ENCODE measurements around the gene PYM1. TPM values are rescaled to one million over a fixed set of nuclear protein-coding genes. Genes with fewer than 3 reads are reported as not detected.
"Not testable (repeated sequence)": the region's sequence is repeated elsewhere in the genome, so short reads cannot be mapped to it uniquely, and the experiment has no call there.

Gene PYM1
- total and polyA plus RNA-seq, 2 donors = 39.0 to 57.9 TPM

- Histone ChIP-seq H3K27ac (ENCODE audit: low read depth in 1 of 2, low read length in 1 of 2) (peak overlapping the region; percentile 99 to 100), H3K36me3 (ENCODE audit: control insufficient read depth in 2 of 2, insufficient read depth in 2 of 2, low read length in 1 of 2) (peaks cover 4 to 21% of the 10 kb centered on the region in 2 donors), H3K4me1 (ENCODE audit: control insufficient read depth in 2 of 2, insufficient read depth in 2 of 2, low read length in 2 of 2) (peaks cover 6 to 38% of the 10 kb centered on the region in 2 donors), H3K27me3 (ENCODE audit: control insufficient read depth in 2 of 2, insufficient read depth in 1 of 2, low read length in 1 of 2) (no peaks in the 10 kb centered on the region), H3K4me3 (ENCODE audit: low read length in 2 of 2) (peak overlapping the region; percentile 70 to 92), H3K9me3 (ENCODE audit: control insufficient read depth in 2 of 2, insufficient read depth in 1 of 2, low read length in 1 of 2) (no peaks in the 10 kb centered on the region)
- DNase-seq (ENCODE audit: low read depth in 6 of 9, low spot score in 9 of 9) = peak; percentile 90 to 98 (median 93)
- WGBS = under 1% methylated on average over 42 of the region's 42 CpGs
Measured at GRCh38 chr12:55926738-55927587, 731 bp downstream of the PYM1 start.

GRCh38 chr12:55925870-55926737, 1.6 kb downstream of the PYM1 start:
- Histone ChIP-seq H3K4me1 (ENCODE audit: control insufficient read depth in 2 of 2, insufficient read depth in 2 of 2, low read length in 2 of 2) (peaks cover 6 to 38% of the 10 kb centered on the region in 2 donors), H3K36me3 (ENCODE audit: control insufficient read depth in 2 of 2, insufficient read depth in 2 of 2, low read length in 1 of 2) (peaks cover 4 to 22% of the 10 kb centered on the region in 2 donors)
- peak in 3 of 9 donors; percentile 26 to 51 (median 26) for DNase-seq (ENCODE audit: low read depth in 6 of 9, low spot score in 9 of 9)

GRCh38 chr12:55925371-55925770, 2.3 kb downstream of the PYM1 start:
- 97% methylated on average over 4 of the region's 4 CpGs for WGBS
- H3K4me3 ChIP-seq (ENCODE audit: low read length in 2 of 2) = peak overlapping the region in 1 of 2 donors; percentile 92
- peaks cover 6 to 33% of the 10 kb centered on the region in 2 donors for H3K4me1 ChIP-seq (ENCODE audit: control insufficient read depth in 2 of 2, insufficient read depth in 2 of 2, low read length in 2 of 2)
- H3K9me3 ChIP-seq (ENCODE audit: control insufficient read depth in 2 of 2, insufficient read depth in 1 of 2, low read length in 1 of 2) = no peaks in the 10 kb centered on the region
- no peak for DNase-seq (ENCODE audit: low read depth in 6 of 9, low spot score in 9 of 9)
- H3K27me3 ChIP-seq (ENCODE audit: control insufficient read depth in 2 of 2, insufficient read depth in 1 of 2, low read length in 1 of 2) = no peaks in the 10 kb centered on the region
- peaks cover 4 to 22% of the 10 kb centered on the region in 2 donors for H3K36me3 ChIP-seq (ENCODE audit: control insufficient read depth in 2 of 2, insufficient read depth in 2 of 2, low read length in 1 of 2)
- peak overlapping the region in 1 of 2 donors; percentile 99 for H3K27ac ChIP-seq (ENCODE audit: low read depth in 1 of 2, low read length in 1 of 2)

More at GRCh38 chr12:55925870-55926737, 1.6 kb downstream of the PYM1 start:
- H3K4me3 ChIP-seq (ENCODE audit: low read length in 2 of 2) = peak overlapping the region; percentile 70 to 92
- H3K27me3 ChIP-seq (ENCODE audit: control insufficient read depth in 2 of 2, insufficient read depth in 1 of 2, low read length in 1 of 2) = no peaks in the 10 kb centered on the region
- peak overlapping the region; percentile 99 to 100 for H3K27ac ChIP-seq (ENCODE audit: low read depth in 1 of 2, low read length in 1 of 2)
- WGBS = 21% methylated on average over 10 of the region's 10 CpGs
- no peaks in the 10 kb centered on the region for H3K9me3 ChIP-seq (ENCODE audit: control insufficient read depth in 2 of 2, insufficient read depth in 1 of 2, low read length in 1 of 2)

- Histone ChIP-seq H3K36me3 (ENCODE audit: control insufficient read depth in 2 of 2, insufficient read depth in 2 of 2, low read length in 1 of 2) (peaks cover 4 to 22% of the 10 kb centered on the region in 2 donors), H3K4me1 (ENCODE audit: control insufficient read depth in 2 of 2, insufficient read depth in 2 of 2, low read length in 2 of 2) (peaks cover 6 to 23% of the 10 kb centered on the region in 2 donors)
Measured at GRCh38 chr12:55923648-55924047, 4.0 kb downstream of the PYM1 start.

GRCh38 chr12:55922126-55922525, 5.6 kb downstream of the PYM1 start:
- H3K4me3 ChIP-seq (ENCODE audit: low read length in 2 of 2) = no peak overlapping the region
- no peaks in the 10 kb centered on the region for H3K9me3 ChIP-seq (ENCODE audit: control insufficient read depth in 2 of 2, insufficient read depth in 1 of 2, low read length in 1 of 2)
- peaks cover 4 to 20% of the 10 kb centered on the region in 2 donors for H3K36me3 ChIP-seq (ENCODE audit: control insufficient read depth in 2 of 2, insufficient read depth in 2 of 2, low read length in 1 of 2)
- WGBS = 97% methylated on average over 3 of the region's 3 CpGs
- no peak overlapping the region for H3K27ac ChIP-seq (ENCODE audit: low read depth in 1 of 2, low read length in 1 of 2)
- DNase-seq (ENCODE audit: low read depth in 6 of 9, low spot score in 9 of 9) = no peak
- peaks cover 6 to 15% of the 10 kb centered on the region in 2 donors for H3K4me1 ChIP-seq (ENCODE audit: control insufficient read depth in 2 of 2, insufficient read depth in 2 of 2, low read length in 2 of 2)
- no peaks in the 10 kb centered on the region for H3K27me3 ChIP-seq (ENCODE audit: control insufficient read depth in 2 of 2, insufficient read depth in 1 of 2, low read length in 1 of 2)

More at GRCh38 chr12:55923648-55924047, 4.0 kb downstream of the PYM1 start:
- H3K27me3 ChIP-seq (ENCODE audit: control insufficient read depth in 2 of 2, insufficient read depth in 1 of 2, low read length in 1 of 2); H3K27ac ChIP-seq (ENCODE audit: low read depth in 1 of 2, low read length in 1 of 2); DNase-seq (ENCODE audit: low read depth in 6 of 9, low spot score in 9 of 9); H3K9me3 ChIP-seq (ENCODE audit: control insufficient read depth in 2 of 2, insufficient read depth in 1 of 2, low read length in 1 of 2); H3K4me3 ChIP-seq (ENCODE audit: low read length in 2 of 2): not testable (repeated sequence)
- 98% methylated on average over 9 of the region's 9 CpGs for WGBS

GRCh38 chr12:55919032-55919431, 8.7 kb downstream of the PYM1 start:
- not testable (repeated sequence) for H3K9me3 ChIP-seq (ENCODE audit: control insufficient read depth in 2 of 2, insufficient read depth in 1 of 2, low read length in 1 of 2); H3K27me3 ChIP-seq (ENCODE audit: control insufficient read depth in 2 of 2, insufficient read depth in 1 of 2, low read length in 1 of 2); H3K4me1 ChIP-seq (ENCODE audit: control insufficient read depth in 2 of 2, insufficient read depth in 2 of 2, low read length in 2 of 2); H3K27ac ChIP-seq (ENCODE audit: low read depth in 1 of 2, low read length in 1 of 2); DNase-seq (ENCODE audit: low read depth in 6 of 9, low spot score in 9 of 9); H3K4me3 ChIP-seq (ENCODE audit: low read length in 2 of 2)
- peaks cover 8 to 21% of the 10 kb centered on the region in 2 donors for H3K36me3 ChIP-seq (ENCODE audit: control insufficient read depth in 2 of 2, insufficient read depth in 2 of 2, low read length in 1 of 2)
- WGBS = 96% methylated on average over 3 of the region's 3 CpGs

GRCh38 chr12:55915482-55915859, 12.2 kb downstream of the PYM1 start:
- no peaks in the 10 kb centered on the region for H3K4me1 ChIP-seq (ENCODE audit: control insufficient read depth in 2 of 2, insufficient read depth in 2 of 2, low read length in 2 of 2)
- no peaks in the 10 kb centered on the region for H3K27me3 ChIP-seq (ENCODE audit: control insufficient read depth in 2 of 2, insufficient read depth in 1 of 2, low read length in 1 of 2)
- H3K27ac ChIP-seq (ENCODE audit: low read depth in 1 of 2, low read length in 1 of 2) = no peak overlapping the region
- peaks cover 4 to 22% of the 10 kb centered on the region in 2 donors for H3K36me3 ChIP-seq (ENCODE audit: control insufficient read depth in 2 of 2, insufficient read depth in 2 of 2, low read length in 1 of 2)
- DNase-seq (ENCODE audit: low read depth in 6 of 9, low spot score in 9 of 9) = no peak
- 94% methylated on average over 3 of the region's 3 CpGs for WGBS
- H3K4me3 ChIP-seq (ENCODE audit: low read length in 2 of 2) = no peak overlapping the region
- no peaks in the 10 kb centered on the region for H3K9me3 ChIP-seq (ENCODE audit: control insufficient read depth in 2 of 2, insufficient read depth in 1 of 2, low read length in 1 of 2)

GRCh38 chr12:55912908-55913307, 14.8 kb downstream of the PYM1 start:
- Histone ChIP-seq H3K36me3 (ENCODE audit: control insufficient read depth in 2 of 2, insufficient read depth in 2 of 2, low read length in 1 of 2) (peaks cover 4 to 22% of the 10 kb centered on the region in 2 donors), H3K9me3 (ENCODE audit: control insufficient read depth in 2 of 2, insufficient read depth in 1 of 2, low read length in 1 of 2) (no peaks in the 10 kb centered on the region), H3K4me1 (ENCODE audit: control insufficient read depth in 2 of 2, insufficient read depth in 2 of 2, low read length in 2 of 2) (no peaks in the 10 kb centered on the region), H3K27ac (ENCODE audit: low read depth in 1 of 2, low read length in 1 of 2) (no peak overlapping the region), H3K4me3 (ENCODE audit: low read length in 2 of 2) (no peak overlapping the region), H3K27me3 (ENCODE audit: control insufficient read depth in 2 of 2, insufficient read depth in 1 of 2, low read length in 1 of 2) (no peaks in the 10 kb centered on the region)
- WGBS = 94% methylated on average over 4 of the region's 4 CpGs
- no peak for DNase-seq (ENCODE audit: low read depth in 6 of 9, low spot score in 9 of 9)

GRCh38 chr12:55909513-55909884, 18.2 kb downstream of the PYM1 start:
- Histone ChIP-seq H3K9me3 (ENCODE audit: control insufficient read depth in 2 of 2, insufficient read depth in 1 of 2, low read length in 1 of 2) (no peaks in the 10 kb centered on the region), H3K27me3 (ENCODE audit: control insufficient read depth in 2 of 2, insufficient read depth in 1 of 2, low read length in 1 of 2) (no peaks in the 10 kb centered on the region), H3K27ac (ENCODE audit: low read depth in 1 of 2, low read length in 1 of 2) (no peak overlapping the region), H3K4me1 (ENCODE audit: control insufficient read depth in 2 of 2, insufficient read depth in 2 of 2, low read length in 2 of 2) (no peaks in the 10 kb centered on the region), H3K36me3 (ENCODE audit: control insufficient read depth in 2 of 2, insufficient read depth in 2 of 2, low read length in 1 of 2) (peaks cover 0 to 22% of the 10 kb centered on the region in 2 donors), H3K4me3 (ENCODE audit: low read length in 2 of 2) (no peak overlapping the region)
- DNase-seq (ENCODE audit: low read depth in 6 of 9, low spot score in 9 of 9) = no peak
- 97% methylated on average over 2 of the region's 2 CpGs for WGBS

Measured in thymus (tissue), 11 donors.